Neural cell (in vitro differentiated cells): ENCODE results near the gene ITPKB. TPM values are rescaled to one million over a fixed set of nuclear protein-coding genes. Genes with fewer than 3 reads are reported as not detected.

ENCODE experiments used
- H2AFZ ChIP-seq: fragments of 200-600, 300-800 bp; sonication (generic), shearing (Covaris generic); 2 replicates; pipeline ENCODE4 v1.6.0; 2014; ENCODE audit warnings: low read depth, mild to moderate bottlenecking, antibody characterized with exemption, low read length, moderate library complexity
- H3F3A ChIP-seq: fragments of 200-600 bp; shearing (Covaris generic); 2 replicates; pipeline ENCODE4 v1.6.1; 2016; ENCODE audit warnings: mild to moderate bottlenecking, moderate library complexity, mixed read lengths, antibody characterized with exemption, low read length; ENCODE audit not compliant: insufficient read depth, poor library complexity, severe bottlenecking
- H3K27ac ChIP-seq: fragments of 200-600, 300-800 bp; sonication (generic), shearing (Covaris generic); 2 replicates; pipeline ENCODE4 v1.5.1; 2014; ENCODE audit warnings: mild to moderate bottlenecking, low read length, moderate library complexity
- H3K27me3 ChIP-seq: fragments of 300-800, 200-600 bp; sonication (generic), shearing (Covaris generic); 2 replicates; pipeline ENCODE4 v1.6.0; 2014; ENCODE audit warnings: mild to moderate bottlenecking, low read depth, low read length, moderate library complexity; ENCODE audit not compliant: insufficient read depth
- H3K36me3 ChIP-seq: fragments of 300-800, 200-600 bp; sonication (generic), shearing (Covaris generic); 2 replicates; pipeline ENCODE4 v1.5.1; 2014; ENCODE audit warnings: mild to moderate bottlenecking, antibody characterized with exemption, low read length, moderate library complexity; ENCODE audit not compliant: insufficient read depth
- H3K4me2 ChIP-seq: fragments of 300-800, 200-600 bp; sonication (generic), shearing (Covaris generic); 2 replicates; pipeline ENCODE4 v1.6.0; 2014; ENCODE audit warnings: mild to moderate bottlenecking, low read length
- H3K4me3 ChIP-seq: fragments of 300-800, 200-600 bp; sonication (generic), shearing (Covaris generic); 2 replicates; pipeline ENCODE4 v1.5.1; 2014; ENCODE audit warnings: mild to moderate bottlenecking, low read length, moderate library complexity
- H3K79me2 ChIP-seq: fragments of 200-600 bp; shearing (Covaris generic); replicated peaks from 2 replicates; pipeline ENCODE4 v1.6.0; 2014; ENCODE audit warnings: mild to moderate bottlenecking, low read length, moderate library complexity; ENCODE audit not compliant: insufficient read depth
- H3K9ac ChIP-seq: fragments of 300-800, 200-600 bp; sonication (generic), shearing (Covaris generic); 2 replicates; pipeline ENCODE4 v1.6.1; 2016; ENCODE audit warnings: mild to moderate bottlenecking, low read length, mixed read lengths
- H3K9me2 ChIP-seq: fragments of 200-600 bp; shearing (Covaris generic); 2 replicates; pipeline ENCODE4 v1.6.1; 2016; ENCODE audit warnings: mild to moderate bottlenecking, low read length, mixed read lengths; ENCODE audit not compliant: insufficient read depth
- H3K9me3 ChIP-seq: fragments of 200-600, 300-800 bp; sonication (generic), shearing (Covaris generic); 2 replicates; pipeline ENCODE4 v1.6.1; 2016; ENCODE audit warnings: mild to moderate bottlenecking, mixed run types, low read length, moderate library complexity, mixed read lengths
- H4K20me1 ChIP-seq: fragments of 200-600 bp; shearing (Covaris generic); 2 replicates; pipeline ENCODE4 v1.6.1; 2016; ENCODE audit warnings: mild to moderate bottlenecking, mixed run types; ENCODE audit not compliant: insufficient read depth
- EP300 ChIP-seq: fragments of 450-650 bp; conservative IDR thresholded peaks from 2 replicates; pipeline ENCODE4 v1.6.1; 2014; ENCODE audit warnings: antibody characterized with exemption, mild to moderate bottlenecking, moderate library complexity; ENCODE audit not compliant: poor library complexity, severe bottlenecking
- EZH2 ChIP-seq: fragments of 200-600, 300-800 bp; shearing (Covaris generic), sonication (generic); IDR thresholded peaks from 2 replicates; pipeline ENCODE4 v1.6.1; 2014; ENCODE audit warnings: antibody characterized with exemption, low read length, borderline replicate concordance, mild to moderate bottlenecking; ENCODE audit not compliant: insufficient read depth, poor library complexity, severe bottlenecking
- MXI1 ChIP-seq: fragments of 450-650 bp; conservative IDR thresholded peaks from 2 replicates; pipeline ENCODE4 v1.6.1; 2014; ENCODE audit warnings: antibody characterized with exemption, mild to moderate bottlenecking; ENCODE audit not compliant: poor library complexity, severe bottlenecking
- POLR2AphosphoS5 ChIP-seq: IDR thresholded peaks from 2 replicates; pipeline ENCODE4 v1.6.1; 2012
- RAD21 ChIP-seq: fragments of 450-650 bp; conservative IDR thresholded peaks from 2 replicates; pipeline ENCODE4 v1.6.1; 2014; ENCODE audit warnings: antibody characterized with exemption, mild to moderate bottlenecking, moderate library complexity
- SMC3 ChIP-seq: fragments of 450-650 bp; conservative IDR thresholded peaks from 2 replicates; pipeline ENCODE4 v1.6.1; 2014; ENCODE audit warnings: antibody characterized with exemption, mild to moderate bottlenecking, moderate library complexity; ENCODE audit not compliant: poor library complexity
- TAF1 ChIP-seq: IDR thresholded peaks from 2 replicates; pipeline ENCODE4 v1.6.1; 2012; ENCODE audit warnings: low read depth
- polyA plus RNA-seq: library from polyadenylated mRNA; depleted of rRNA; stranded (reverse); fragments of >200 nt; gene quantifications from 2 replicates; pipeline ENCODE4 v1.2.3, GENCODE V29; 2014
- TF ChIP-seq, protein P1 (sequence below): IDR thresholded peaks from 2 replicates; pipeline ENCODE4 v1.6.1; 2012; ENCODE audit warnings: borderline replicate concordance
- TF ChIP-seq, protein P2 (sequence below): fragments of 450-650 bp; IDR thresholded peaks from 2 replicates; pipeline ENCODE4 v1.5.1; 2014; ENCODE audit warnings: antibody characterized with exemption, mild to moderate bottlenecking, moderate library complexity; ENCODE audit not compliant: poor library complexity, severe bottlenecking

The ITPKB gene
- polyA plus RNA-seq, 1 donor from 2014 or later, result 0.19 TPM

GRCh38 chr1:226646026-226646869 lies 92.8 kb downstream of the ITPKB start:
- no peak overlapping the region for H3K4me3 ChIP-seq
- H3F3A ChIP-seq, result no peaks in the 10 kb centered on the region
- no peaks in the 10 kb centered on the region for H3K79me2 ChIP-seq
- TF ChIP-seq SMC3 (no peak), EP300 (no peak), EZH2 (no peak), POLR2AphosphoS5 (no peak), MXI1 (no peak), RAD21 (no peak), TAF1 (no peak)
- TF ChIP-seq, protein P1, sequence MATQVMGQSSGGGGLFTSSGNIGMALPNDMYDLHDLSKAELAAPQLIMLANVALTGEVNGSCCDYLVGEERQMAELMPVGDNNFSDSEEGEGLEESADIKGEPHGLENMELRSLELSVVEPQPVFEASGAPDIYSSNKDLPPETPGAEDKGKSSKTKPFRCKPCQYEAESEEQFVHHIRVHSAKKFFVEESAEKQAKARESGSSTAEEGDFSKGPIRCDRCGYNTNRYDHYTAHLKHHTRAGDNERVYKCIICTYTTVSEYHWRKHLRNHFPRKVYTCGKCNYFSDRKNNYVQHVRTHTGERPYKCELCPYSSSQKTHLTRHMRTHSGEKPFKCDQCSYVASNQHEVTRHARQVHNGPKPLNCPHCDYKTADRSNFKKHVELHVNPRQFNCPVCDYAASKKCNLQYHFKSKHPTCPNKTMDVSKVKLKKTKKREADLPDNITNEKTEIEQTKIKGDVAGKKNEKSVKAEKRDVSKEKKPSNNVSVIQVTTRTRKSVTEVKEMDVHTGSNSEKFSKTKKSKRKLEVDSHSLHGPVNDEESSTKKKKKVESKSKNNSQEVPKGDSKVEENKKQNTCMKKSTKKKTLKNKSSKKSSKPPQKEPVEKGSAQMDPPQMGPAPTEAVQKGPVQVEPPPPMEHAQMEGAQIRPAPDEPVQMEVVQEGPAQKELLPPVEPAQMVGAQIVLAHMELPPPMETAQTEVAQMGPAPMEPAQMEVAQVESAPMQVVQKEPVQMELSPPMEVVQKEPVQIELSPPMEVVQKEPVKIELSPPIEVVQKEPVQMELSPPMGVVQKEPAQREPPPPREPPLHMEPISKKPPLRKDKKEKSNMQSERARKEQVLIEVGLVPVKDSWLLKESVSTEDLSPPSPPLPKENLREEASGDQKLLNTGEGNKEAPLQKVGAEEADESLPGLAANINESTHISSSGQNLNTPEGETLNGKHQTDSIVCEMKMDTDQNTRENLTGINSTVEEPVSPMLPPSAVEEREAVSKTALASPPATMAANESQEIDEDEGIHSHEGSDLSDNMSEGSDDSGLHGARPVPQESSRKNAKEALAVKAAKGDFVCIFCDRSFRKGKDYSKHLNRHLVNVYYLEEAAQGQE, result no peak
- TF ChIP-seq, protein P2, sequence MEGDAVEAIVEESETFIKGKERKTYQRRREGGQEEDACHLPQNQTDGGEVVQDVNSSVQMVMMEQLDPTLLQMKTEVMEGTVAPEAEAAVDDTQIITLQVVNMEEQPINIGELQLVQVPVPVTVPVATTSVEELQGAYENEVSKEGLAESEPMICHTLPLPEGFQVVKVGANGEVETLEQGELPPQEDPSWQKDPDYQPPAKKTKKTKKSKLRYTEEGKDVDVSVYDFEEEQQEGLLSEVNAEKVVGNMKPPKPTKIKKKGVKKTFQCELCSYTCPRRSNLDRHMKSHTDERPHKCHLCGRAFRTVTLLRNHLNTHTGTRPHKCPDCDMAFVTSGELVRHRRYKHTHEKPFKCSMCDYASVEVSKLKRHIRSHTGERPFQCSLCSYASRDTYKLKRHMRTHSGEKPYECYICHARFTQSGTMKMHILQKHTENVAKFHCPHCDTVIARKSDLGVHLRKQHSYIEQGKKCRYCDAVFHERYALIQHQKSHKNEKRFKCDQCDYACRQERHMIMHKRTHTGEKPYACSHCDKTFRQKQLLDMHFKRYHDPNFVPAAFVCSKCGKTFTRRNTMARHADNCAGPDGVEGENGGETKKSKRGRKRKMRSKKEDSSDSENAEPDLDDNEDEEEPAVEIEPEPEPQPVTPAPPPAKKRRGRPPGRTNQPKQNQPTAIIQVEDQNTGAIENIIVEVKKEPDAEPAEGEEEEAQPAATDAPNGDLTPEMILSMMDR, result no peak
- H2AFZ ChIP-seq, result no peak overlapping the region
- no peaks in the 10 kb centered on the region for H3K36me3 ChIP-seq
- H3K9me2 ChIP-seq, result no peaks in the 10 kb centered on the region
- no peaks in the 10 kb centered on the region for H3K27me3 ChIP-seq
- no peaks in the 10 kb centered on the region for H3K9me3 ChIP-seq
- H4K20me1 ChIP-seq, result no peaks in the 10 kb centered on the region
- no peak overlapping the region for H3K27ac ChIP-seq
- no peak overlapping the region for H3K4me2 ChIP-seq
- no peak overlapping the region for H3K9ac ChIP-seq

- Histone ChIP-seq H3K79me2 (no peaks in the 10 kb centered on the region), H3K36me3 (no peaks in the 10 kb centered on the region), H2AFZ (no peak overlapping the region), H3K27me3 (no peaks in the 10 kb centered on the region), H4K20me1 (no peaks in the 10 kb centered on the region), H3K9me2 (no peaks in the 10 kb centered on the region), H3F3A (no peaks in the 10 kb centered on the region), H3K9me3 (no peaks in the 10 kb centered on the region), H3K27ac (no peak overlapping the region), H3K4me2 (no peak overlapping the region), H3K4me3 (no peak overlapping the region), H3K9ac (no peak overlapping the region)
- TF ChIP-seq, protein P1, result no peak
- no peak for TF ChIP-seq EP300
- no peak for TF ChIP-seq TAF1
- no peak for TF ChIP-seq RAD21
- TF ChIP-seq, protein P2, result no peak
- no peak for TF ChIP-seq EZH2
These were observed 93.7 kb downstream of the ITPKB start for GRCh38 chr1:226645279-226645976.
